GM12878 (cell line): ENCODE measurements around the gene TMEM217. TPM values are rescaled to one million over a fixed set of nuclear protein-coding genes. Genes with fewer than 3 reads are reported as not detected.
A peak's percentile ranks its signal among the peaks of the same experiment; 100 is the strongest.

ENCODE experiments used
- ATAC-seq: fragments of 200-7000 bp; cut with Tn5 transposase; 3 replicates; pipeline ENCODE4 v1.9.1; 2020; ENCODE audit warnings: mild to moderate bottlenecking, moderate library complexity
- BruUV-seq: library from RNA; stranded (reverse); fragments of 400-500 nt; replicated peaks from 2 replicates; lab custom pipeline; 2021; lab: Mats Ljungman, UMichigan
- CTCF ChIA-PET: fragments of 300-600 bp; sonication (Branson Sonifier 250); formaldehyde crosslinking; extraction: SDS; loops from one replicate; lab custom pipeline; 2021; ENCODE audit warnings: inconsistent platforms; lab: Yijun Ruan, JAX
- POLR2A ChIA-PET: fragments of 350-600 bp; formaldehyde crosslinking; extraction: SDS; loops from one replicate; lab custom pipeline; 2021; ENCODE audit warnings: inconsistent platforms; lab: Charles Lee
- RAD21 ChIA-PET: fragments of 300-600 bp; sonication (Branson Sonifier 250); formaldehyde crosslinking; loops from one replicate; lab custom pipeline; 2023; ENCODE audit warnings: antibody characterized with exemption; ENCODE audit not compliant: unreplicated experiment; lab: Charles Lee
- SMC1A ChIA-PET: fragments of 300-600 bp; sonication (Branson Sonifier 250); formaldehyde crosslinking; loops from one replicate; lab custom pipeline; 2023; ENCODE audit not compliant: unreplicated experiment, uncharacterized antibody; lab: Charles Lee
- DNase-seq: peaks from one replicate; pipeline ENCODE4 v3.0.0-alpha.2; 2011; ENCODE audit warnings: low read depth, low spot score
- FAIRE-seq: peaks from 3 replicates; lab custom pipeline; 2011; peaks lifted over from hg19 to GRCh38; lab: Jason Lieb, UNC
- H2AFZ ChIP-seq: 2 replicates; pipeline ENCODE4 v1.6.0; 2011; ENCODE audit warnings: low read depth, low read length, control low read depth; ENCODE audit not compliant: control insufficient read depth
- H3K27ac ChIP-seq: 2 replicates; pipeline ENCODE4 v1.5.1; 2011; ENCODE audit warnings: control low read depth; ENCODE audit not compliant: control insufficient read depth, insufficient read depth
- H3K27me3 ChIP-seq, 2 experiments: replicated peaks in 1 of 2; 2 replicates each; pipeline versions ENCODE4 v1.6.0 to v1.6.1; 2011; ENCODE audit warnings: low read length in 1 of 2; ENCODE audit not compliant: control insufficient read depth in 2 of 2, insufficient read depth in 2 of 2
- H3K36me3 ChIP-seq, 2 experiments: 2 replicates each; pipeline ENCODE4 v1.5.1; 2011; ENCODE audit warnings: low read length in 1 of 2; ENCODE audit not compliant: control insufficient read depth in 2 of 2, insufficient read depth in 2 of 2
- H3K4me1 ChIP-seq: 2 replicates; pipeline ENCODE4 v1.6.1; 2011; ENCODE audit warnings: mild to moderate bottlenecking, low read length, moderate library complexity, mixed read lengths; ENCODE audit not compliant: control insufficient read depth, insufficient read depth
- H3K4me2 ChIP-seq: 2 replicates; pipeline ENCODE4 v1.6.0; 2011; ENCODE audit warnings: control low read depth; ENCODE audit not compliant: control insufficient read depth, insufficient read depth
- H3K4me3 ChIP-seq: fragments of 200-600 bp; sonication (generic); 2 replicates; pipeline ENCODE4 v1.5.1; 2016
- H3K79me2 ChIP-seq: 2 replicates; pipeline ENCODE4 v1.6.0; 2011; ENCODE audit warnings: low read length; ENCODE audit not compliant: control insufficient read depth, insufficient read depth
- H3K9ac ChIP-seq: 2 replicates; pipeline ENCODE4 v1.8.0; 2011; ENCODE audit warnings: low read length, control low read depth, mixed read lengths; ENCODE audit not compliant: control insufficient read depth, insufficient read depth
- H3K9me3 ChIP-seq: replicated peaks from 3 replicates; pipeline ENCODE4 v1.5.1; 2011; ENCODE audit warnings: mild to moderate bottlenecking, low read length; ENCODE audit not compliant: control insufficient read depth, insufficient read depth
- H4K20me1 ChIP-seq: 2 replicates; pipeline ENCODE4 v1.6.0; 2011; ENCODE audit not compliant: control insufficient read depth, insufficient read depth
- BMI1 ChIP-seq: fragments of 450-650 bp; IDR thresholded peaks from 2 replicates; pipeline ENCODE4 v1.6.1; 2016; ENCODE audit warnings: mild to moderate bottlenecking, moderate library complexity, borderline replicate concordance
- CHD2 ChIP-seq: IDR thresholded peaks from 2 replicates; pipeline ENCODE4 v1.6.1; 2011; ENCODE audit warnings: low read depth, low read length, improper control_type of control experiment, borderline replicate concordance
- EED ChIP-seq: sonication (generic); IDR thresholded peaks from 2 replicates; pipeline ENCODE4 v1.6.1; 2016; ENCODE audit warnings: antibody characterized with exemption, low read depth
- EP300 ChIP-seq, 2 experiments: fragments of 150-350 bp in 1 of 2; IDR thresholded peaks; 2 replicates each; pipeline ENCODE4 v1.6.1; 2011 to 2012; ENCODE audit warnings: low read depth in 2 of 2, low read length in 2 of 2, borderline replicate concordance in 1 of 2, improper control_type of control experiment in 1 of 2, inconsistent platforms in 1 of 2; ENCODE audit not compliant: control insufficient read depth in 1 of 2
- FOXK2 ChIP-seq: fragments of 450-650 bp; IDR thresholded peaks from 2 replicates; pipeline ENCODE4 v1.6.1; 2017; ENCODE audit warnings: mild to moderate bottlenecking, moderate library complexity
- IRF4 ChIP-seq: IDR thresholded peaks from 2 replicates; pipeline ENCODE4 v1.6.1; 2011; ENCODE audit warnings: low read depth, low read length
- MAX ChIP-seq: IDR thresholded peaks from 2 replicates; pipeline ENCODE4 v1.6.1; 2012; ENCODE audit warnings: low read depth, low read length, improper control_type of control experiment
- RBBP5 ChIP-seq: fragments of 200-600 bp; sonication (generic); conservative IDR thresholded peaks from 2 replicates; pipeline ENCODE4 v1.6.1; 2016
- SREBF2 ChIP-seq: IDR thresholded peaks from 2 replicates; pipeline ENCODE4 v1.6.1; 2012; ENCODE audit warnings: mild to moderate bottlenecking, low read length
- STAT3 ChIP-seq: IDR thresholded peaks from 2 replicates; pipeline ENCODE4 v1.6.1; 2011; ENCODE audit warnings: low read depth, low read length, improper control_type of control experiment
- SUPT20H ChIP-seq: IDR thresholded peaks from 2 replicates; pipeline ENCODE4 v1.6.1; 2011; ENCODE audit warnings: low read depth, mild to moderate bottlenecking, low read length, moderate library complexity, borderline replicate concordance; ENCODE audit not compliant: control insufficient read depth
- TBL1XR1 ChIP-seq: IDR thresholded peaks from 2 replicates; pipeline ENCODE4 v1.6.1; 2012; ENCODE audit warnings: low read depth, low read length, improper control_type of control experiment
- in situ Hi-C: fragments of 300-500 bp; cut with MboI; formaldehyde crosslinking; loops from 9 replicates; pipeline ENCODE4 v1.14.3; 2018; ENCODE audit warnings: mixed read lengths
- intact Hi-C: fragments of 100-400 bp; cut with micrococcal nuclease; formaldehyde crosslinking; loops from one replicate; pipeline ENCODE4 v1.14.2; 2022; ENCODE audit not compliant: unreplicated experiment
- polyA plus RNA-seq, 11 experiments: library from polyadenylated mRNA; depleted of rRNA in 4 of 11; unstranded in 6 of 11; stranded (reverse) in 5 of 11; fragments of >200 nt; fragmentation: Nextera tagmentation in 4 of 11; fragmentation: Illumina TruSeq in 1 of 11; extraction: Ambion mirVana in 4 of 11; extraction: Trizol in 1 of 11; gene quantifications; 1 replicate in 1 of 11; 2 replicates in 10 of 11; pipeline versions ENCODE4 v1.2.1 to v1.2.3, GENCODE V29; 2011 to 2016; ENCODE audit warnings: inconsistent platforms in 2 of 11, missing spikeins in 2 of 11, low read depth in 1 of 11
- total RNA-seq, 4 experiments: library from RNA; depleted of rRNA in 3 of 4; stranded (reverse); fragments of >200 nt in 3 of 4; fragmentation: Illumina TruSeq in 1 of 4; extraction: Trizol in 1 of 4; gene quantifications; 2 replicates each; pipeline versions ENCODE4 v1.2.1 to v1.2.3, GENCODE V29; 2013 to 2021

The TMEM217 gene
- total and polyA plus RNA-seq, 10 of the 15 experiments (the other 5 are each of a cell fraction or from before 2014, with no cell fraction given) = 1.3 to 4.5 (median 2.3) TPM

GRCh38 chr6:37222992-37223391, 35.0 kb downstream of the TMEM217 start:
- ChIA-PET SMC1A (interaction anchor here (0.9 to 2.0 kb wide), 6 partner anchors 36 to 91 kb away, joined by 3 to 7 read pairs (median 4); no protein-coding TSS in a partner anchor), RAD21 (interaction anchor here (0.8 kb wide), 1 partner anchor 52 kb away, joined by 3 read pairs; no protein-coding TSS in a partner anchor), POLR2A (no interaction called here), CTCF (interaction anchor here (0.9 to 7.3 kb wide), 4 partner anchors 13 to 205 kb away, joined by 3 to 36 read pairs (median 6); no protein-coding TSS in a partner anchor)
- Histone ChIP-seq H3K4me3 (peak overlapping the region; percentile 71), H3K9me3 (no peaks in the 10 kb centered on the region), H3K27ac (no peak overlapping the region), H3K9ac (no peak overlapping the region), H4K20me1 (no peaks in the 10 kb centered on the region), H3K4me2 (peak overlapping the region; percentile 70; the same call in 1 of the 2 replicates), H2AFZ (peak overlapping the region; percentile 90; the same call in 1 of the 2 replicates), H3K79me2 (no peaks in the 10 kb centered on the region), H3K36me3 (no peaks in the 10 kb centered on the region), H3K4me1 (peaks cover 11% of the 10 kb centered on the region), H3K27me3 (no peaks in the 10 kb centered on the region)
- in situ Hi-C loops (no loop called here), intact Hi-C loops (no loop called here)
- DNase-seq (no peak), FAIRE-seq (no peak), ATAC-seq (no peak)
- no TSS peak for BruUV-seq
- no peak for TF ChIP-seq SREBF2
- TF ChIP-seq SUPT20H = no peak
- no peak for TF ChIP-seq BMI1
- no peak for TF ChIP-seq FOXK2
- TF ChIP-seq EP300 (IDR thresholded peaks at IDR 0.05; ENCODE audit: borderline replicate concordance in 1 of 2, control insufficient read depth in 1 of 2, low read depth in 2 of 2, low read length in 2 of 2) = no peak
- no peak for TF ChIP-seq CHD2
- TF ChIP-seq EED = no peak
- no peak for TF ChIP-seq IRF4
- TF ChIP-seq TBL1XR1 = no peak
- no peak for TF ChIP-seq RBBP5
- no peak for TF ChIP-seq STAT3
- TF ChIP-seq MAX = no peak
